ENCODE data around the gene NATD1.

The NATD1 gene

DNA sequence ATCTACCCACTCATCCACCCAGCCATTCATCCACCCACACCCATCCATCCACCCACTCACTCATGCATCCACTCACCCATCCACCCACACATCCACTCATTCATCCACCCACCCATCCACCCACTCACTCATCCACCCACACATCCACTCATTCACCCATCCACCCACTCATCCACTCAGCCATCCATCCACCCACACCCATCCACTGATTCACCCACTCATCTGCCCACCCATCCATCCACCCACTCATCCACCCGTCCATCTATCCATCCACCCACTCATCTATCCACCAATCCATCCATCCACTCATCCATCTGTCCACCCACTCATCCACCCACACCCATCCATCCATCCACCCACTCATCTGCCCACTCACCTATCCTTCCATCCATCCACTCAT is 17.3 kb downstream of the NATD1 start:
- Histone ChIP-seq H3K4me3 (ENCODE audit: low read depth, low read length) (no peak overlapping the region), H2AFZ (no peak overlapping the region), H3K9ac (no peak overlapping the region), H3K27me3 (ENCODE audit: control insufficient read depth, insufficient read depth, low read length) (no peaks in the 10 kb centered on the region), H3K4me1 (no peaks in the 10 kb centered on the region), H3K79me2 (no peaks in the 10 kb centered on the region), H3K9me3 (ENCODE audit: control insufficient read depth, low read length) (no peaks in the 10 kb centered on the region), H3K27ac (no peak overlapping the region), H3K4me2 (ENCODE audit: low read length) (no peak overlapping the region), H3K36me3 (ENCODE audit: control insufficient read depth, insufficient read depth, low read length) (no peaks in the 10 kb centered on the region)
- TF ChIP-seq, protein P1, sequence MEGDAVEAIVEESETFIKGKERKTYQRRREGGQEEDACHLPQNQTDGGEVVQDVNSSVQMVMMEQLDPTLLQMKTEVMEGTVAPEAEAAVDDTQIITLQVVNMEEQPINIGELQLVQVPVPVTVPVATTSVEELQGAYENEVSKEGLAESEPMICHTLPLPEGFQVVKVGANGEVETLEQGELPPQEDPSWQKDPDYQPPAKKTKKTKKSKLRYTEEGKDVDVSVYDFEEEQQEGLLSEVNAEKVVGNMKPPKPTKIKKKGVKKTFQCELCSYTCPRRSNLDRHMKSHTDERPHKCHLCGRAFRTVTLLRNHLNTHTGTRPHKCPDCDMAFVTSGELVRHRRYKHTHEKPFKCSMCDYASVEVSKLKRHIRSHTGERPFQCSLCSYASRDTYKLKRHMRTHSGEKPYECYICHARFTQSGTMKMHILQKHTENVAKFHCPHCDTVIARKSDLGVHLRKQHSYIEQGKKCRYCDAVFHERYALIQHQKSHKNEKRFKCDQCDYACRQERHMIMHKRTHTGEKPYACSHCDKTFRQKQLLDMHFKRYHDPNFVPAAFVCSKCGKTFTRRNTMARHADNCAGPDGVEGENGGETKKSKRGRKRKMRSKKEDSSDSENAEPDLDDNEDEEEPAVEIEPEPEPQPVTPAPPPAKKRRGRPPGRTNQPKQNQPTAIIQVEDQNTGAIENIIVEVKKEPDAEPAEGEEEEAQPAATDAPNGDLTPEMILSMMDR (IDR thresholded peaks at IDR 0.05), result no peak

DNA sequence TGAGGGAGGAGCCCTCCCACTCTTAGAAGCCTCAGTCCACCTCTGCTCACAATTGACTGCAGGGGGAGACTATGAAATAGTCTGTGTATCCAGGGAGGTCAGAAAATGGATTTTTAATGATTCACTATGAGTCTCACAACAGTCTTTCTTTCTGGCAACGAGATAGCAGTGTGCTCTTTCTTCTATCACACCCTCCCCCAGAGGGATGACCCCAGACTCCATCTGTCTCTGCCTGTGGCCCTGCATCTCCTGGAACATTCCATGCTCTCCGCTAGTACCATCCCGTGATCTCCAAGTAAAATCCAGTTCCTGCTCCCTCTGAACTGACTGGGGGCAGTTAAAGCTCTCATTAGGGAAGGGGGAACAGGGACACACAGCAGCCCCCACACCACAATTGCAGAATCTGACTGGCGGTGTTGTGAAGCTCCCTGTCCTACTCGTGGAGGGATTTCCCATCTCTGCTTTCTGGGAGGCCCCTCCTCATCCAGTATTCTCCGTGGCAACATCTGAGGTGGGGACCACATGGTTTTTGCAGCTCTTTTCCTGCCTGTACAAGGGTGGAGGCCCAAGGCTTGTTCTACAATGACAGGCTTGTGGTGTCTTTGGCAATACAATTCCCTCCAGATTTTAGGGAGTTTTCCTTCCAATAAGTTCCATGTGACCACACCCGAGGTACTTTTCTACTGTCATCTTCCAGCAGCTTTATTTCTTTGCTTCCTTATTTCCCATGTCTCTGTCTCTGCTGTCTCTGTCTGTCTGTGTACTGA is 19.4 kb downstream of the NATD1 start:
- Histone ChIP-seq H3K4me2 (ENCODE audit: low read length) (no peak overlapping the region), H3K27me3 (ENCODE audit: control insufficient read depth, insufficient read depth, low read length) (no peaks in the 10 kb centered on the region), H2AFZ (no peak overlapping the region), H3K9ac (no peak overlapping the region), H3K27ac (no peak overlapping the region), H3K4me3 (ENCODE audit: low read depth, low read length) (no peak overlapping the region), H3K4me1 (no peaks in the 10 kb centered on the region), H3K79me2 (no peaks in the 10 kb centered on the region), H3K9me3 (ENCODE audit: control insufficient read depth, low read length) (no peaks in the 10 kb centered on the region), H3K36me3 (ENCODE audit: control insufficient read depth, insufficient read depth, low read length) (no peaks in the 10 kb centered on the region)
- TF ChIP-seq, protein P1 (IDR thresholded peaks at IDR 0.05), result no peak

DNA sequence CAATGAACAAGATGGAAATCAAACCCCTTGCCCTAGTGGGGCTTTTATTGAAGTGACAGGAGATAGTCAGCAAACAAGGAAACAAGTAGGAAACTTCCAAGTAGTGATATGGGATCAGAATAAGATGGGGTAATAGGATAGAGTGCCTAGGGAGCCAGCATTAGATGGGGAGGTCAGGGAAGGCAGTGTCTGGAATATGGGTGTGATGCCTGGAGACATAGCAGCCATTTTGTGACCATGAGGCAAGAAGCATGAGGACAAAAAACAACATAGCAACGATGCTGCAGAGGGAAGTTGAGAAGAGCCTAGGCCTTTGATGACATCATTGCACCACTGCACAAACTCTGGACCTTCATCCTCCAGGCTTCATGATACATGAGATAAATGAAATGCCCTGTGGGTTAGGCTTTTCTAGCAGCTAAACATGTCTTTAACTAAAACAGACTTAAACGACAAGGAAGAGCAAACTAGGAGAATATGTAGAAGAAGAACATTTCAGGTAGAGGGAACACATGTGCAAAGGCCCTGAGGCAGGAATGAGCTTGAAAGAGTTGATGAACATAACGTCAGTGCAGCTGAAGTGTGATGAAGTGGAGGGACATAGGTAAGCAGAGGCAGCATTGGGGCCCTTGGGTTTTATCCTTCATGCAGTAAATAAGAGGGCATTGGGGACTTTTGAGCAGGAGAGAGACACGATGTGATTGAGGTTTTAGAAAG is 21.0 kb downstream of the NATD1 start:
- Histone ChIP-seq H3K9me3 (ENCODE audit: control insufficient read depth, low read length) (no peaks in the 10 kb centered on the region), H2AFZ (no peak overlapping the region), H3K4me3 (ENCODE audit: low read depth, low read length) (no peak overlapping the region), H3K79me2 (no peaks in the 10 kb centered on the region), H3K9ac (no peak overlapping the region), H3K27me3 (ENCODE audit: control insufficient read depth, insufficient read depth, low read length) (no peaks in the 10 kb centered on the region), H3K4me2 (ENCODE audit: low read length) (no peak overlapping the region), H3K36me3 (ENCODE audit: control insufficient read depth, insufficient read depth, low read length) (no peaks in the 10 kb centered on the region), H3K27ac (no peak overlapping the region), H3K4me1 (no peaks in the 10 kb centered on the region)
- TF ChIP-seq, protein P1 (IDR thresholded peaks at IDR 0.05), result no peak

DNA sequence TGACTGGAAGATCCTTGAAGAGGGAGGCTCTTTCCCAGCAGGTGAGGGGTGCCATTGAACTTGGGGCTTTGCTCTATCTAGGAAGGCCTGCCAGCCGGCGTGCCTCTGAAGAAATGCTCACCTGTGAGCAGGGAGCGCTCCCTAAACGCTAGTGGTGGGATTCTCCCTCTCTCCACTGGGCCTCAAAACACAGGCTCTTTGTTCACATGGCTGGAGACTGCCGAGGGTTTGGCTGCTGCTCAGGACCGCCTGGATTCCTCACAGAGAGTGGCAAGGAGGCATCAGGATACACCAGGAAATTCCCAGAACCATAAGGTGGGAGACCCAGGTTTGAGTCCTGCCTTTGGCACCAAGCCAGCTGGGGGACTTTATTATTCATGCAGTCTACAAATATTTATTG is 21.7 kb downstream of the NATD1 start:
- no peak overlapping the region for H2AFZ ChIP-seq
- H3K27me3 ChIP-seq (ENCODE audit: control insufficient read depth, insufficient read depth, low read length), result no peaks in the 10 kb centered on the region
- H3K27ac ChIP-seq, result no peak overlapping the region
- no peak overlapping the region for H3K4me3 ChIP-seq (ENCODE audit: low read depth, low read length)
- H3K36me3 ChIP-seq (ENCODE audit: control insufficient read depth, insufficient read depth, low read length), result no peaks in the 10 kb centered on the region
- H3K9ac ChIP-seq, result no peak overlapping the region
- no peaks in the 10 kb centered on the region for H3K4me1 ChIP-seq
- H3K4me2 ChIP-seq (ENCODE audit: low read length), result no peak overlapping the region
- TF ChIP-seq, protein P1 (IDR thresholded peaks at IDR 0.05), result no peak
- no peaks in the 10 kb centered on the region for H3K9me3 ChIP-seq (ENCODE audit: control insufficient read depth, low read length)
- no peaks in the 10 kb centered on the region for H3K79me2 ChIP-seq

All from parathyroid adenoma (tissue), 2 donors.